BJ (cell line): Measurements from ENCODE around the gene ALOX5. TPM values are rescaled to one million over a fixed set of nuclear protein-coding genes. Genes with fewer than 3 reads are reported as not detected.
"Not testable (repeated sequence)": the region's sequence is repeated elsewhere in the genome, so short reads cannot be mapped to it uniquely, and the experiment has no call there.

Experiments used
- CTCF ChIA-PET: fragments of 350-600 bp; formaldehyde crosslinking; extraction: SDS; loops from one replicate; lab custom pipeline; 2021; ENCODE audit warnings: antibody characterized with exemption, inconsistent platforms; lab: Yijun Ruan, JAX
- POLR2A ChIA-PET: fragments of 300-600 bp; sonication (Branson Sonifier 250); formaldehyde crosslinking; extraction: SDS; loops from one replicate; lab custom pipeline; 2021; ENCODE audit warnings: antibody characterized with exemption; lab: Charles Lee
- DNase-seq: peaks from one replicate; pipeline ENCODE4 v3.0.0-alpha.2; 2011; ENCODE audit warnings: low read depth
- H3K27me3 ChIP-seq: 2 replicates; pipeline ENCODE4 v1.6.0; 2011; ENCODE audit warnings: low read length; ENCODE audit not compliant: control insufficient read depth, insufficient read depth
- H3K36me3 ChIP-seq: 2 replicates; pipeline ENCODE4 v1.5.1; 2011; ENCODE audit warnings: low read length; ENCODE audit not compliant: control insufficient read depth, insufficient read depth
- H3K4me3 ChIP-seq: 2 replicates; pipeline ENCODE4 v1.5.1; 2011; ENCODE audit warnings: low read depth, mild to moderate bottlenecking, control low read depth, low read length
- CTCF ChIP-seq: IDR thresholded peaks from 2 replicates; pipeline ENCODE4 v1.5.1; 2011; ENCODE audit warnings: low read depth, mild to moderate bottlenecking, control low read depth, inconsistent platforms, low read length, moderate library complexity; ENCODE audit not compliant: insufficient read depth
- polyA plus RNA-seq: library from polyadenylated mRNA; depleted of rRNA; stranded (reverse); fragments of >200 nt; gene quantifications from 2 replicates; pipeline ENCODE4 v1.2.3, GENCODE V29; 2011

ALOX5 gene
- polyA plus RNA-seq, 1 experiment, result not detected

DNA sequence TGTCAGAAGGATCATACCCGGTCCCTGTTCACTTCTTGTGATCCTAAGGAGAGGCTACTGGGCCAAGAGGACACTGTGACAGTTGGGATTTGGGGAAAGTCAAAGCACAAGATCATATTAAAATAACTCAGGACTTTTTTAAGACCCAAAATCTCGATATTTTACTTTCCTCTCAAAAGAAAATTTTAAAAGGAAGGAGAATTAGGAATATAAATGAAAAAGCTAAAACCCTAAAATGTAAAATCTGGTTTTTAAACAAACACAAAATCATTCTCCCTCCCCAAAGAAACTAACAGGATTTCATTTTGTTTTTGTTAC is 36.4 kb downstream of the ALOX5 start:
- CTCF ChIA-PET, result no interaction called here
- H3K27me3 ChIP-seq, result peaks cover 2% of the 10 kb centered on the region; the same call in 1 of the 2 replicates
- POLR2A ChIA-PET, result no interaction called here
- H3K36me3 ChIP-seq, result no peaks in the 10 kb centered on the region
- TF ChIP-seq CTCF, result no peak
- no peak overlapping the region for H3K4me3 ChIP-seq
- no peak for DNase-seq

DNA sequence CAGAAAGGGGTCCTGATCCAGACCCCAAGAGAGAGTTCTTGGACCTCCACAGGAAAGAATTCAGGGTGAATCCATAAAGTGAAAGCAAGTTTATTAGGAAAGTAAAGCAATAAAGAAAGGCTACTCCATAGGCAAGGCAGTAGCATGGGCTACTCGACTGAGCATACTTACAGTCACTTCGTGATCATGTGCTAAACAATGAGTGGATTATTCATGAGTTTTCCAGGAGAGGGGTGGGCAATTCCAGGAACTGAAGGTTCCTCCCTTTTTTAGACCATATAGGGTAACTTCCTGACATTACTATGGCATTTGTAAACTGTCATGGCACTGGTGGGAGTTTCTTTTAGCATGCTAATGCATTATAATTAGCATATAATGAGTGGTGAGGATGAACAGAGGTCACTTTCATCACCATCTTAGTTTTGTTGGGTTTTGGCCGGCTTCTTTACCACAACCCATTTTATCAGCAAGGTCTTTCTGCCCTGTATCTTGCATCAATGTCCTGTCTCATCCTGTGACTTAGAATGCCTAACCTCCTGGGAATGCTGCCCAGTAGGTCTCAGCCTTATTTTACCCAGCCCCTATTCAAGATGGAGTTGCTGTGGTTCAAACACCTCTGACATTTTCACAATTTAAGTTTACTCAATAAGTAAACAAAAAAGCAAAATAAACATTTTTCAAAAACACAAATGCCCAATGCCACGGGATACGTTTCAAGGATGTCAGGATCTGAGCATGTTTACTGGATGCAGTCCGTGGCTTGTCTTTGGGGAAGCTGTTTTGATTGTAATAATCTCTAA is 37.0 kb downstream of the ALOX5 start:
- CTCF ChIA-PET, result no interaction called here
- H3K4me3 ChIP-seq, result no peak overlapping the region
- no peaks in the 10 kb centered on the region for H3K36me3 ChIP-seq
- H3K27me3 ChIP-seq, result no peaks in the 10 kb centered on the region; the same call in 1 of the 2 replicates
- no peak for TF ChIP-seq CTCF
- POLR2A ChIA-PET, result no interaction called here
- no peak for DNase-seq

GRCh38 chr10:45411607-45411940 is 37.6 kb downstream of the ALOX5 start:
- POLR2A ChIA-PET, result no interaction called here
- DNase-seq, result no peak
- CTCF ChIA-PET, result no interaction called here
- Histone ChIP-seq H3K36me3 (no peaks in the 10 kb centered on the region), H3K4me3 (no peak overlapping the region), H3K27me3 (no peaks in the 10 kb centered on the region; the same call in 1 of the 2 replicates)
- TF ChIP-seq CTCF, result no peak

GRCh38 chr10:45415062-45415461 is 41.0 kb downstream of the ALOX5 start:
- CTCF ChIA-PET, DNase-seq, POLR2A ChIA-PET, H3K36me3 ChIP-seq, H3K27me3 ChIP-seq, H3K4me3 ChIP-seq: not testable (repeated sequence)

GRCh38 chr10:45416603-45417002 is 42.6 kb downstream of the ALOX5 start:
- Histone ChIP-seq H3K4me3 (no peak overlapping the region), H3K27me3 (no peaks in the 10 kb centered on the region), H3K36me3 (no peaks in the 10 kb centered on the region)
- no peak for DNase-seq
- POLR2A ChIA-PET, result no interaction called here
- CTCF ChIA-PET, result no interaction called here
- no peak for TF ChIP-seq CTCF

GRCh38 chr10:45417746-45418145 is 43.7 kb downstream of the ALOX5 start:
- TF ChIP-seq CTCF, result no peak
- Histone ChIP-seq H3K36me3 (no peaks in the 10 kb centered on the region), H3K27me3 (peaks cover 2% of the 10 kb centered on the region; the same call in 1 of the 2 replicates), H3K4me3 (no peak overlapping the region)
- DNase-seq, result no peak
- CTCF ChIA-PET, result interaction anchor here (1.3 kb wide), 1 partner anchor 10 kb away, joined by 3 read pairs; no protein-coding TSS in a partner anchor
- POLR2A ChIA-PET, result no interaction called here
